ENCODE measurements around the gene EYS. TPM values are rescaled to one million over a fixed set of nuclear protein-coding genes. Genes with fewer than 3 reads are reported as not detected.

EYS gene
- total and polyA plus RNA-seq, 4 donors = not detected

DNA sequence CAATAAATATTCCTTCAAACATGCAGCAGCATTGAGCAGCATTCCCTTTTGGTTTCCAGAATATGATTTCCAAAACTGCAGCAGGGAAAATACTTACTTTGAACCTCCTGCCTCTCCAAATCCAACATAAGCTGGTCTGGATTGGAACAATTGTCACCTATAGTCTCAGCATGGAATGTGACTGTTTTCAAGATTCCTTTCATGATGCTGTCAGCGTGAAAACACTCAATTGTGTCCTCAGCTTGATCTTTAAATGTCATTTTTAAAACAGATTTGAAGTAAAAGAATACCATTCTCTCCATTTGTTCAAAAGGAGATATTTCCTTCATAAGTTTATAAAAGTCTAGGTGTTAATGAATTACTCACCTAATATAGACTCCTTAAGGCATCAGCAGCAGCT is 993.9 kb downstream of the EYS start:
- no peak overlapping the region for H3K27ac ChIP-seq (ENCODE audit: low read depth in 1 of 2, low read length in 2 of 2)
- no peak overlapping the region for H3K4me3 ChIP-seq (ENCODE audit: low read length in 2 of 2)
- H3K9me3 ChIP-seq (ENCODE audit: control insufficient read depth, low read length) = no peaks in the 10 kb centered on the region
- intact Hi-C loops (cut with DNase I) = no loop called here
- no peak for ATAC-seq (ENCODE audit: low FRiP score)
- H3K4me1 ChIP-seq (ENCODE audit: control insufficient read depth in 1 of 2, insufficient read depth in 2 of 2, low read length in 2 of 2) = no peaks in the 10 kb centered on the region
- H3K36me3 ChIP-seq (ENCODE audit: control insufficient read depth in 1 of 2, insufficient read depth in 2 of 2, low read length in 1 of 2) = no peaks in the 10 kb centered on the region
- 67% methylated on average over 1 of the region's 1 CpG for WGBS, 2 donors
- no peaks in the 10 kb centered on the region for H3K27me3 ChIP-seq (ENCODE audit: control insufficient read depth in 1 of 2, insufficient read depth in 2 of 2, low read length in 1 of 2)
- DNase-seq = no peak

- no peak for ATAC-seq (ENCODE audit: low FRiP score)
- WGBS, 2 donors = 13 to 25% methylated on average over 2 of the region's 2 CpGs
- no peak overlapping the region for H3K4me3 ChIP-seq (ENCODE audit: low read length in 2 of 2)
- no peaks in the 10 kb centered on the region for H3K4me1 ChIP-seq (ENCODE audit: control insufficient read depth in 1 of 2, insufficient read depth in 2 of 2, low read length in 2 of 2)
- no peak overlapping the region for H3K27ac ChIP-seq (ENCODE audit: low read depth in 1 of 2, low read length in 2 of 2)
- H3K27me3 ChIP-seq (ENCODE audit: control insufficient read depth in 1 of 2, insufficient read depth in 2 of 2, low read length in 1 of 2) = no peaks in the 10 kb centered on the region
- H3K9me3 ChIP-seq (ENCODE audit: control insufficient read depth, low read length) = no peaks in the 10 kb centered on the region
- DNase-seq = no peak
- H3K36me3 ChIP-seq (ENCODE audit: control insufficient read depth in 1 of 2, insufficient read depth in 2 of 2, low read length in 1 of 2) = no peaks in the 10 kb centered on the region
- intact Hi-C loops (cut with DNase I) = no loop called here
These were observed 994.4 kb downstream of the EYS start for GRCh38 chr6:64712606-64713005.

- H3K4me1 ChIP-seq (ENCODE audit: control insufficient read depth in 1 of 2, insufficient read depth in 2 of 2, low read length in 2 of 2) = no peaks in the 10 kb centered on the region
- DNase-seq (no peak), ATAC-seq (ENCODE audit: low FRiP score) (no peak)
- WGBS, 2 donors = 46 to 49% methylated on average over 2 of the region's 2 CpGs
- H3K9me3 ChIP-seq (ENCODE audit: control insufficient read depth, low read length) = no peaks in the 10 kb centered on the region
- no peak overlapping the region for H3K27ac ChIP-seq (ENCODE audit: low read depth in 1 of 2, low read length in 2 of 2)
- H3K27me3 ChIP-seq (ENCODE audit: control insufficient read depth in 1 of 2, insufficient read depth in 2 of 2, low read length in 1 of 2) = no peaks in the 10 kb centered on the region
- no peak overlapping the region for H3K4me3 ChIP-seq (ENCODE audit: low read length in 2 of 2)
- no peaks in the 10 kb centered on the region for H3K36me3 ChIP-seq (ENCODE audit: control insufficient read depth in 1 of 2, insufficient read depth in 2 of 2, low read length in 1 of 2)
- intact Hi-C loops (cut with DNase I) = no loop called here
These were observed 1003.1 kb downstream of the EYS start for GRCh38 chr6:64703922-64704321.

- 93 to 95% methylated on average over 1 of the region's 1 CpG for WGBS, 2 donors
- H3K27me3 ChIP-seq (ENCODE audit: control insufficient read depth in 1 of 2, insufficient read depth in 2 of 2, low read length in 1 of 2) = no peaks in the 10 kb centered on the region
- DNase-seq = no peak
- no peaks in the 10 kb centered on the region for H3K36me3 ChIP-seq (ENCODE audit: control insufficient read depth in 1 of 2, insufficient read depth in 2 of 2, low read length in 1 of 2)
- H3K27ac ChIP-seq (ENCODE audit: low read depth in 1 of 2, low read length in 2 of 2) = no peak overlapping the region
- intact Hi-C loops (cut with DNase I) = no loop called here
- H3K9me3 ChIP-seq (ENCODE audit: control insufficient read depth, low read length) = no peaks in the 10 kb centered on the region
- no peak for ATAC-seq (ENCODE audit: low FRiP score)
- no peaks in the 10 kb centered on the region for H3K4me1 ChIP-seq (ENCODE audit: control insufficient read depth in 1 of 2, insufficient read depth in 2 of 2, low read length in 2 of 2)
- no peak overlapping the region for H3K4me3 ChIP-seq (ENCODE audit: low read length in 2 of 2)
These were observed 1011.0 kb downstream of the EYS start for GRCh38 chr6:64696053-64696452.

DNA sequence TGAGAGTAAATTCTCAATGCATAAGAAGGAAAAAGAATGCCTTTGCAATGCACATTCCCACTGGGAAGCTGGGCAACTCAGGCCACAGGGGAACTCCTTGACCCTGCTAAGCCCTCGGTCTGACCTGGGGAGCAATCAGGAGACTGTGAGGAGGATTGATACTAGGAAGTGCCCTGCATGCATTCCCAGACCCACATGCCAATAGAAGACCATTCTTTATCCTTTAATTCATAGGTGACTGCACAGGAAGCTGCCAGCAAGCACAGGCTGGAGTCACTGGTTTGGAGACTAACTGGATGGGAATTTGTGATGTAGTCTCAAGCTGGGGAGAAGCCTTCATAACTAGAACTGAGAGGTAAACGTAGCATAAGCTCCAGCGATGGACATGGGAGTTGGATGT is 1012.7 kb downstream of the EYS start:
- no peaks in the 10 kb centered on the region for H3K36me3 ChIP-seq (ENCODE audit: control insufficient read depth in 1 of 2, insufficient read depth in 2 of 2, low read length in 1 of 2)
- no peaks in the 10 kb centered on the region for H3K27me3 ChIP-seq (ENCODE audit: control insufficient read depth in 1 of 2, insufficient read depth in 2 of 2, low read length in 1 of 2)
- WGBS, 2 donors = 63 to 84% methylated on average over 3 of the region's 3 CpGs
- ATAC-seq (ENCODE audit: low FRiP score) = no peak
- H3K9me3 ChIP-seq (ENCODE audit: control insufficient read depth, low read length) = no peaks in the 10 kb centered on the region
- H3K4me1 ChIP-seq (ENCODE audit: control insufficient read depth in 1 of 2, insufficient read depth in 2 of 2, low read length in 2 of 2) = no peaks in the 10 kb centered on the region
- DNase-seq = no peak
- H3K4me3 ChIP-seq (ENCODE audit: low read length in 2 of 2) = no peak overlapping the region
- intact Hi-C loops (cut with DNase I) = no loop called here
- H3K27ac ChIP-seq (ENCODE audit: low read depth in 1 of 2, low read length in 2 of 2) = no peak overlapping the region

DNA sequence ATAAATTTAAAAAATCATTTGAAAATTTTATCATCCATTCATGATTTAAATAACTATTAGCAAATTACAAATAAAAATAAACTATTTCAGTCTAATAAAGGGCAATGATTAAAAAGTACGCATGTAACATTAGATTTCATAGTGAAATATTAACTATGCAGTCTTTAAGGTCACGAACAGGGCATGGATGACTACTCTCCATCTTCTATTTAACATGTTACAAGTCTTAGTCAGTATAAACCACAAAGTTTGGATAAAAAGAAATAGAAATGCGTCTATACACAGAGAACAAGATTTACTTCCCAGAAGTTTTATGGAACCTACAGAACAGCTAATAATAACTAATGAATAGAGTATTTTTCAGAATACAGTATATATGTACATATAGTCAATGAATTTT is 1016.0 kb downstream of the EYS start:
- DNase-seq = no peak
- H3K36me3 ChIP-seq (ENCODE audit: control insufficient read depth in 1 of 2, insufficient read depth in 2 of 2, low read length in 1 of 2) = no peaks in the 10 kb centered on the region
- no peak for ATAC-seq (ENCODE audit: low FRiP score)
- H3K27me3 ChIP-seq (ENCODE audit: control insufficient read depth in 1 of 2, insufficient read depth in 2 of 2, low read length in 1 of 2) = no peaks in the 10 kb centered on the region
- WGBS, 2 donors = 81 to 85% methylated on average over 3 of the region's 3 CpGs
- no peaks in the 10 kb centered on the region for H3K4me1 ChIP-seq (ENCODE audit: control insufficient read depth in 1 of 2, insufficient read depth in 2 of 2, low read length in 2 of 2)
- no peak overlapping the region for H3K27ac ChIP-seq (ENCODE audit: low read depth in 1 of 2, low read length in 2 of 2)
- no peak overlapping the region for H3K4me3 ChIP-seq (ENCODE audit: low read length in 2 of 2)
- intact Hi-C loops (cut with DNase I) = no loop called here
- H3K9me3 ChIP-seq (ENCODE audit: control insufficient read depth, low read length) = no peaks in the 10 kb centered on the region

DNA sequence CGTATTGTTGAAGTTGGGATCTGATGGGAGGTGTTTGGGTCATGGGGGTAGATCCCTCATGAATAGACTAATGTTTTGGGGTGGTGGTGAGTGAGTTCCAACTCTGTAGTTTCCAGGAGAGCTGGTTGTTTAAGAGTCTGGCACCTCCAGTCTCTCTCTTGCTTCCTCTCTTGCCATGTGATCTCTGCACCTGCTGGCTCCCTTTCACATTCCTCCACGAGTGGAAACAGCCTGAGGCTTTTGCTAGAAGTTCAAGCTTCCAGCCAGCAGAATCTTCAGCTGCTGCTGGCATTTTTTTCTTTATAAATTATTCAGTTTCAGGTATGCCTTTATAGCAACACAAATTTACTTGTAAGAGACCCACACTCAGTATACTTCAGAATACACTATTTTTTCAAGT is 1021.6 kb downstream of the EYS start:
- no peak overlapping the region for H3K27ac ChIP-seq (ENCODE audit: low read depth in 1 of 2, low read length in 2 of 2)
- intact Hi-C loops (cut with DNase I) = no loop called here
- H3K9me3 ChIP-seq (ENCODE audit: control insufficient read depth, low read length) = no peaks in the 10 kb centered on the region
- H3K36me3 ChIP-seq (ENCODE audit: control insufficient read depth in 1 of 2, insufficient read depth in 2 of 2, low read length in 1 of 2) = no peaks in the 10 kb centered on the region
- DNase-seq = no peak
- H3K4me3 ChIP-seq (ENCODE audit: low read length in 2 of 2) = no peak overlapping the region
- no peaks in the 10 kb centered on the region for H3K4me1 ChIP-seq (ENCODE audit: control insufficient read depth in 1 of 2, insufficient read depth in 2 of 2, low read length in 2 of 2)
- H3K27me3 ChIP-seq (ENCODE audit: control insufficient read depth in 1 of 2, insufficient read depth in 2 of 2, low read length in 1 of 2) = no peaks in the 10 kb centered on the region
- no peak for ATAC-seq (ENCODE audit: low FRiP score)
- 50 to 55% methylated on average over 2 of the region's 2 CpGs for WGBS, 2 donors

DNA sequence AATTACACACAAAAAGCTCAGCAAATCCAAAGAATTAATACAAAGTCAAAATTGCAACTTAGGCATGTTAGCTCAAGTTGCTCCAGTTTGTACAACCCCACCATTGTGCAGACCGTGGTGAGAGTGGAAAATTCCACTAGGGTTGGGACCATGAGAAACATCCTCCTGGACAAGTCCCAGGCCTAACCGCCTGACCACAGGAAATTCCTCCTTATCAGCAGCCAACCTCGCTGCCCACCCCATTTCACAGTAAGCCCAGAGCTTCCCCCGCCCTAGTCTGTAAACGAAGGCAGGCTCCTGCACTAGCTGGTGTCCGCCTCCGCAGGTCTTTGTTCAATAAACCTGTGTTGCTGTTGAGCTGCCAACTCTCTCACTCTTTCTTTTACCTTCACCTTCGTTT is 1023.3 kb downstream of the EYS start:
- H3K4me1 ChIP-seq (ENCODE audit: control insufficient read depth in 1 of 2, insufficient read depth in 2 of 2, low read length in 2 of 2) = no peaks in the 10 kb centered on the region
- no peak overlapping the region for H3K27ac ChIP-seq (ENCODE audit: low read depth in 1 of 2, low read length in 2 of 2)
- H3K9me3 ChIP-seq (ENCODE audit: control insufficient read depth, low read length) = no peaks in the 10 kb centered on the region
- no peaks in the 10 kb centered on the region for H3K27me3 ChIP-seq (ENCODE audit: control insufficient read depth in 1 of 2, insufficient read depth in 2 of 2, low read length in 1 of 2)
- intact Hi-C loops (cut with DNase I) = no loop called here
- no peak overlapping the region for H3K4me3 ChIP-seq (ENCODE audit: low read length in 2 of 2)
- H3K36me3 ChIP-seq (ENCODE audit: control insufficient read depth in 1 of 2, insufficient read depth in 2 of 2, low read length in 1 of 2) = no peaks in the 10 kb centered on the region
- ATAC-seq (ENCODE audit: low FRiP score) = no peak
- peak in 1 of 2 donors; percentile 45 for DNase-seq
- WGBS, 2 donors = 15 to 17% methylated on average over 8 of the region's 8 CpGs

DNA sequence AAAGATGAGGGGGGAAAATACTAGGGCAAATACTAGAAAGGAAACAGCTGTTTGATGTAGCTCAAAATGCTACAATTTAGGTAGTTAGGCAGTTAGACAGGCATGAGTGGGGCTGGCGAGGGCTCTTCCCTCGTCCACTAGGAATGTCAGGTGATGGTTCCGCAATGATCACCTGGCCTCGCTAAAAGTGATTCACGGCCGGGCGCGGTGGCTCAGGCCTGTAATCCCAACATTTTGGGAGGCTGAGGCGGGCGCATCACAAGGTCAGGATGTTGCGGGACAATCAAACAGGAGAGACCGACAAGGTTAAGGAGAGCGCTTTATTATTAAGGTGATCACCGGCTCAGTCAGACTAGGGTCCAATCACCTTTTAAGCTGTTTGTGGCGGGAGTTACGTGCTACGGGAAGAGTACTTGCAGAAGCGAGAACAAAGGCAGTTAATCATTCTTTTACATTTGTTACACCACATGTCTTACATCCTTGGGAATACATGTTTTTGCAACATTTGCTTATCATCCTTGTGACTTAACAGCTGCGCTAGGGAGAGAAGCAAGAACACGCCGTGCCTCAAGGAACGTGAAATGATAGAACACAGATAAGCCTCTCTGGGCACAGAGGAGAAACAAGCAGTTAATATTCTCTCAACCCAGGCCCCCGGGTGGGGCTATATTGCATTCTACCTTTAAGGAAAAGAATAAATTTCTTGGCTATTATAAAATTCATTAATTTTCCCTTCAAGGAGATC is 1025.4 kb downstream of the EYS start:
- WGBS, 2 donors = 87 to 92% methylated on average over 23 of the region's 23 CpGs
- H3K27me3 ChIP-seq (ENCODE audit: control insufficient read depth in 1 of 2, insufficient read depth in 2 of 2, low read length in 1 of 2) = no peaks in the 10 kb centered on the region
- no peak for DNase-seq
- no peaks in the 10 kb centered on the region for H3K9me3 ChIP-seq (ENCODE audit: control insufficient read depth, low read length)
- H3K4me3 ChIP-seq (ENCODE audit: low read length in 2 of 2) = no peak overlapping the region
- no peaks in the 10 kb centered on the region for H3K4me1 ChIP-seq (ENCODE audit: control insufficient read depth in 1 of 2, insufficient read depth in 2 of 2, low read length in 2 of 2)
- no peaks in the 10 kb centered on the region for H3K36me3 ChIP-seq (ENCODE audit: control insufficient read depth in 1 of 2, insufficient read depth in 2 of 2, low read length in 1 of 2)
- H3K27ac ChIP-seq (ENCODE audit: low read depth in 1 of 2, low read length in 2 of 2) = no peak overlapping the region
- no peak for ATAC-seq (ENCODE audit: low FRiP score)
- intact Hi-C loops (cut with DNase I) = no loop called here
